Bone marrow (tissue), 2 donors: ENCODE data around the gene DNAH10.
A peak's percentile ranks its signal among the peaks of the same experiment; 100 is the strongest.

Source experiments
- DNase-seq, 2 donors: peaks; one replicate each; lab custom pipeline; 2025; lab: John Stamatoyannopoulos, UW

DNAH10 gene, protein sequence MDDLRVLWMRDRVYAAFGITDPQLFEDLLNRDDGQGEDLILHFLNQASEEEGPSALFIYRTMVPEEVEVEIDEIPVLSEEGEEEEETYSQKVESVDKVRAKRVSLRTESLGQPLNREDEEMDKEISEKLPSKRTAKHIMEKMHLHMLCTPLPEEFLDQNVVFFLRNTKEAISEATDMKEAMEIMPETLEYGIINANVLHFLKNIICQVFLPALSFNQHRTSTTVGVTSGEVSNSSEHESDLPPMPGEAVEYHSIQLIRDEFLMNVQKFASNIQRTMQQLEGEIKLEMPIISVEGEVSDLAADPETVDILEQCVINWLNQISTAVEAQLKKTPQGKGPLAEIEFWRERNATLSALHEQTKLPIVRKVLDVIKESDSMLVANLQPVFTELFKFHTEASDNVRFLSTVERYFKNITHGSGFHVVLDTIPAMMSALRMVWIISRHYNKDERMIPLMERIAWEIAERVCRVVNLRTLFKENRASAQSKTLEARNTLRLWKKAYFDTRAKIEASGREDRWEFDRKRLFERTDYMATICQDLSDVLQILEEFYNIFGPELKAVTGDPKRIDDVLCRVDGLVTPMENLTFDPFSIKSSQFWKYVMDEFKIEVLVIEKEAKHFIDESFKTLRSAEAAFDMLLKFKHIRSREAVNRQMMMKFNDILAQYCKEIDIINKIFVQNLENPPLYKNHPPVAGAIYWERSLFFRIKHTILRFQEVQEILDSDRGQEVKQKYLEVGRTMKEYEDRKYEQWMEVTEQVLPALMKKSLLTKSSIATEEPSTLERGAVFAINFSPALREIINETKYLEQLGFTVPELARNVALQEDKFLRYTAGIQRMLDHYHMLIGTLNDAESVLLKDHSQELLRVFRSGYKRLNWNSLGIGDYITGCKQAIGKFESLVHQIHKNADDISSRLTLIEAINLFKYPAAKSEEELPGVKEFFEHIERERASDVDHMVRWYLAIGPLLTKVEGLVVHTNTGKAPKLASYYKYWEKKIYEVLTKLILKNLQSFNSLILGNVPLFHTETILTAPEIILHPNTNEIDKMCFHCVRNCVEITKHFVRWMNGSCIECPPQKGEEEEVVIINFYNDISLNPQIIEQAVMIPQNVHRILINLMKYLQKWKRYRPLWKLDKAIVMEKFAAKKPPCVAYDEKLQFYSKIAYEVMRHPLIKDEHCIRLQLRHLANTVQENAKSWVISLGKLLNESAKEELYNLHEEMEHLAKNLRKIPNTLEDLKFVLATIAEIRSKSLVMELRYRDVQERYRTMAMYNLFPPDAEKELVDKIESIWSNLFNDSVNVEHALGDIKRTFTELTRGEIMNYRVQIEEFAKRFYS (N-terminal part only)

DNA sequence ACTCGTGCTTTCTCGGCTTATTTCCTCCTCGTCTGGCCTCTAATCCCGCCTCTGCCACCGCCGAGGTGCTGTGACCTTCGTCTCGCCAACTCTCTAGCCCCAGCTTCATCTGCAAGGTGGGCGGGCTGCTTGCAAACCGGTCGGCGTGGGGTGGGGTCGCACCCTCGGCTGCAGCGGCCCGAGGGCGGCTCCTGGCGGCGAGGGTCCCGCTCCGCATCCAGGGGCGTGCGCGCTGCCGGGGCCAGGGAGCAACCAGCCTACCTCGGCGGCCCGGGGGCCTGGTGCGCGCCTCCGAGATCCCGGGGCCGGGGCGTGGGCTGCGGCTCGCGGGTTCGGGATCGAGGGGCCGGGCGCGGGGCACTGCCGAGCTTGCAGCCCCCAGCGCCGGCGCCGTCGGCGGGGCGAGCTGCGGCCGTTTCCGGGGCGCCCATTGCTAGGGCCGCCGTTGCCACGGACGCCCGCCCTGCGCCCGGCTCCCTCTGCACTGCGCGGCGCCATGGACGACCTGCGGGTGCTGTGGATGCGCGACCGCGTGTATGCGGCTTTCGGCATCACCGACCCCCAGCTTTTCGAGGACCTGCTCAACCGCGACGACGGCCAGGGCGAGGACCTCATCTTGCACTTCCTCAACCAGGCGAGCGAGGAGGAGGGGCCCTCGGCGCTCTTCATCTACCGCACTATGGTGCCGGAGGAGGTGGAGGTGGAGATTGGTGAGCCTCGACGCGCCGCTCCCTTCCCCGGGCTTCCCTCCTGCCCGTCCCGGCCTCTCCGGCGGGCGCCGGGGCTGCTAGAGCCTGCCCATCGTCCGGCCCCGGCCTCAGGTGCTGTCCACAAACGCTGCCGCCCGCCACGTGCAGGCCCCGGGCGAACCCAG is at the start of gene DNAH10:
DNAH10 (plus strand) TSS at position 461 of the 874 bp plus-strand sequence; CDS start at position 497, 36 bp downstream.
- peak in 1 of 2 donors; percentile 77 for DNase-seq

DNA sequence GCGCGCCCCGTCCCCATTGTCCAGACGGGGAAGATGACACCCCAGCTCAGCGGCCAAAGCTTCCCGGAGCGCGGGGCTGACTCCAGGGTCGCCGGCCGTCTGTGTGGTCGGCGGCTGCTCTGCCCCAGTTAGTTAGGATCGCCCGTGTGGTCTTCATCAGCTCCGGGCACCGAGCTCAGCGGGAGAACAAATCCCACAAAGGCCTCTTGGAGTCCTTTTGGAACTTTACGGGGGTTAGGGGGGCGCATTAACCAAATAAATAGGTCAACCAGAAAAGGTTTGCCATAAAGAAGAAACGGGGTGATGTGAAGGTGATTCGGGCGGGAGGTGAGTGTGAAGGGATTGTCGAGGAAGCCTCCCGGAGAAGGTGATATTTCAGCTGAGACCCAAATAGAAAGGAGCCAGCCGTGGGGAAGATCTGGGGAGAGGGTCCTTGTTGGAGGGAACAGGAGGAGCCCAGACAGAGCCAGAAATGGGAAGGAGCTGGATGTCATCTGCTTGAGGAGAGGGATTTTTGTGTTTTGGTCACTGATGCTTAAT is 49.3 kb upstream of the DNAH10 start:
- no peak for DNase-seq

DNA sequence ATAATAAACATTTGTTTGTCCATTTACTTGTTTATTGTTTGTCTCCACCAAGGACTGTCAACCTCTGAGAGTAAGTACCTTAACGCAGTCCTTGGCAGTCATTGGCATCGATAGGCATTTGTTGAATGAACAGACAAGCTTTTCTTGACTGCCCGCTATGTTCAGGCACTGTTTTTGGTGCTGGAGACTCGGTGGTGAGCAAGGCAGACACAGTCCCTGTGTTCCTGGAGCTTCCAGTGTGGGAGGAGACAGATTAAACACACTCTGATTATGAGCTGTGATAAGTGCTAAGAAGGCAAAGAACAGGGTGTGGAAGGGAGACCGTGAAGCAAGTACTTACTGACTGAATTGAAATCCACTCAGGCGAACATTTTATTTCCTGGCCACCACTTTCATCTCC is 48.7 kb upstream of the DNAH10 start:
- no peak for DNase-seq

DNA sequence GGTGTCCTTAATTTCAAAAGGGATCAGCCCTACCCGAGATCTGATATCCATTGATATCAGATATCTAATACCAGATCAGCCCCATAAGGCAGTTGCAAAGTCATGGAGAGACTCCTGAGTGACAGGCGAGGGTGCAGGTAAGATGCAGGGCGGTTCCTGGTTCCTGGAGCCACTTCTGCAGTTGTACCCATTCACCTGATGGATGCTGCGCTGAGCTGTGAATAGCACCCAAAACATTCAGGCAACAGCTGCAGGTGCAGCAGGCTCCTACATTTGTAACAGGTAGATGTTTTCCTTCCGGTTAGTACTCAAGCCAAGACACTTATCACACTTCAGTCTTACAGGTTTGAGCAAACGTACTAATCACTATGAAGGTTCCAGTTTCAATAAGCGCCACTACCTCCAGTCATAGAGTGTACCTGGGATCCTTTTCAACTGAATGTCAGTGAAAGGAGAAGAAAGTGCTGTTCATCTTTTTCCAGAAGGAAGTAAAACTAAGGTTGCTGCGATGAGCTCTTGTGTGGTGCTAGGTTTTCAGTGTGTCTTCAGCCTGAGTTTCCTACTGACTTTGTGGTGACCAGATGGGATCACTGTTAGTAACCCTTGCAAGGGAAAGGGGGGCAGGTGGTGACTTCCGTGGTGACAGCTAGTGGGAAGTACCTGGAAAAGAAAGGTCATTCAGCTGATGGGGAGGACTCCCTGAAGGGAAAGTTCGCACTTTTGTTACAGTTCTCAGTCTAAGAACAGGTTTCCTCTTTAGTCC is 48.1 kb upstream of the DNAH10 start:
- DNase-seq = no peak

DNA sequence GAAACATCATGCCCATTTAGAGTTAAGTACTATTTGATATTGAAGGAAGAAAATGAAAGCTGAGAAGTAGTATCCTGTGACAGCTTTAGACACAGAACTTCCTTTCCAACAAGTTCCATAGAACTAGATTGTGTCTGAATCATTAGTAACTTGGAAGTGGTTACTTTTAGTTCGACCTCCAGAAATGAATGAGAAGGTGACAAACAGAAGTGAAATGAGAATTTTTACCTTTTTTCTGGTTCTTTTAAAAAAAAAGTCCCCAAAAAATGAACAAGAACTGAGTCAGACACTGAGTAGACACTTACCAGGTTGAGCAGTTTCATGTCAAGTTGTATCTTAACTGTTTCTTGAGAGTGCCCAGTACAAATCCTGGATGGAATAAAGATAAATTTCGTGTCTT is 46.9 kb upstream of the DNAH10 start:
- DNase-seq = peak in 1 of 2 donors; percentile 28

DNA sequence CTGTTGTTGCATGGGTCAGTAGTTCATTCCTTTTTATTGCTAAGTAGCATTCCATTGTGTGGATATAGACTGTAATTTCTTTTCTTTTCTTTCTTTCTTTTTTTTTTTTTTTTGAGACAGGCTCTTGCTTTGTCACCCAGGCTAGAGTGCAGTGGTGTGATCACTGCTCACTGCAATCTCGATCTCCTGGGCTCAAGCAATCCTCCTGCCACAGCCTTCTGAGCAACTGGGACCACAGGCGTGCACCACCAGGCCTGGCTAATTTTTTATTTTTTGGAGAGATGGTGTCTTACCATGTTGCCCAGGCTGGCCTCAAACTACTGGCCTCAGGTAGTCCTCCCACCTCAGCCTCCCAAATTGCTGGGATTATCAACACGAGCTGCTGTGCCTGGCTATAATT is 44.8 kb upstream of the DNAH10 start:
- no peak for DNase-seq

DNA sequence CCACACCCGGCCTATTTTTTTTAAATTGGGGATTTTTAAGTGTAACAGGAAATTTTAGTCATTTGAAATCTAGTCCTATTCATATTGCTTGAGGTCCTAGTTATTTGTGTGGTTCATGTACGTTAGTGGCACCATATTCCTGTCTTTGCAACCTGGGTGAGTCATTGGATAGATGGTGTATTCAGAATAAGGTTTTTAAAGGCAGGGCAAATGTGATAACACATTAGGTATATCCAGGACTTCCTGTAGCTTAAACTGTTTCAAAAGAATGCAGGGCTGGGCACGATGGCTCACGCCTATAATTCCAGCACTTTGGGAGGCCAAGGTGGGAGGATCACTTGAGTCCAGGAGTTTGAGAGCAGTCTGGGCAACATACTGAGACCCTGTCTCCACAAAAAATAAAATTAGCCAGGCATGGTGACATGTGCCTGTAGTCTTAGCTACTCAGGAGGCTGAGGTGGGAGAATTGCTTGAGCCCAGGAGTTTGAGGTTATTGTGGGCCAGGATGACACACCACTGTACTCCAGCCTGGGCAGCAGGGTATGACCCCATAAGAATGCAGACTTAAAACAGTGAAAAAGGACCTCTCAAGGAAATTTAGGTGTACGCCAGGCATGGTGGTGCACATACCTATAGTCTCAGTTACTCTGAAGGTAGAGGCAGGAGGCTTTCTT is 41.8 kb upstream of the DNAH10 start:
- no peak for DNase-seq

DNA sequence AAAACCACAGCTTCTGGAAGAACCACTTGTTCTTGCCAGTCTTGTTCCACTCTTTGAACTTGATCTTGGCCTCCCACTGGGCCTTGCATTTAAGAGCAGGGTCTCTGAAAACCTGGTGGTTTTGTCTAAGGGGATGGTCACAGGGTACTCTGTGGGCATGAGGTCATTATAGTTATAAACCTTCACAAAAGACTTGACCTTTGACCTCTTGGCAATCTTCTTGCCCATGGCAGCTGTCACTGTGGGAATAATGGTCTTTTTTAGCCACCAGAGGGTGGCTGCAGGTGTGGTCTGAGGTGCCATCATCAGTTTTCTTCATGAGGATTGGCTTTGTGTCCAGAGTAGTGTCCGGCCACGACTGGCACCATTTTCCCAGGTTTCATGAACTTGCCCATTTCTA is 40.9 kb upstream of the DNAH10 start:
- no peak for DNase-seq

DNA sequence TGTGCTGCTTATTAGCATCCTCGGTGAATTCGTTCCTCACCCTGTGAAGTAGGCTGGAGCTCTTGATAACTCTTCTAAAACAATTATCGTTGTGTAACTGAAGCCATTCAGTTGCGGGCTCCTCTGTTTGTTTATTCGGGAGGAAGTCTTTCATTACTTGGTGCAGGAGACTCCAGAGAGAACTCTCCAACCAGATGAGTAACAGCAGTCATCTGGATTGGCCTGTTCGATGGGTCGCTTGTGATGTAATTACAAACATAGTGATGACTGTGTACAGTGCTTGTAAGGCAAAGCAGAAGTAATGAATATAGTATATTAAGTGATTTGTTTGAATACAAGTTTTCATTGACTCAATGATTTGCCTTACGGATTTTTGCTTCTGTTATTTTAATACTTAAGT is 39.1 kb upstream of the DNAH10 start:
- DNase-seq = no peak

DNA sequence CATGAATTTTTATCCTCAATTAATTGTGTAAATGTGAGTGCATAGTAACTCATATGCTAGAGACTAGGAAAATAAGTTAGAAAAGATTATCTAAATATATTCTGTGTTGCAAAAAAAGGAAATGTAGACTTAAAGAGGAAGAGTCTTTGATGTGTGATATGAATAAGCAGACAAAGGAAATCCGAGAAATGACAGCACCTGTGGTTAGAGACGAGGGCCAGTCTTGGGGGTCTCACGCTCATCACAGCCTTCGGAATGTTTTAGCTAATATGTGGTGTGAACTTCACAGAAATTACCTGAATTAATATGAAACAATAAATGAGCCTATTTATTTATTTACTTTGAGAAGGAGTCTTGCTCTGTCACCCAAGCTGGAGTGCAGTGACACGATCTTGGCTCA is 38.3 kb upstream of the DNAH10 start:
- no peak for DNase-seq

DNA sequence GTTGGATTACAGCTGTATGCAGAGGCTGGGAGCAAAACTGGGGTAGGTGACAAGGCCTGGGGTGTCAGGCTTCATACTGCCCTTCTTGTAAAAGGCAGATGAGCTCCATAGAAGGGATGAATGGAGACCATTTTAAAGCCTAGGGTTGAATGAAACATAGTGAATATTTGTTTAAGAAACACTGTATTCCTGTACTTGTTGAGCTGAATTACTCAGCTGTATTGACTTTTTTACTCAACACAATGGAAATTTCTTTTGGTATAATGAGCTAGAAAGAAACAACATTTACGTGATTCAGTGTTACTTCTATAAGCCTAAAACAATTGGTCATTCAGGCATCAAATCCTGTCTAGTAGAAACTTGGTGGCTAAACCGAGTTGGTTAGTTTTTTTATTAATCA is 35.9 kb upstream of the DNAH10 start:
- no peak for DNase-seq

DNA sequence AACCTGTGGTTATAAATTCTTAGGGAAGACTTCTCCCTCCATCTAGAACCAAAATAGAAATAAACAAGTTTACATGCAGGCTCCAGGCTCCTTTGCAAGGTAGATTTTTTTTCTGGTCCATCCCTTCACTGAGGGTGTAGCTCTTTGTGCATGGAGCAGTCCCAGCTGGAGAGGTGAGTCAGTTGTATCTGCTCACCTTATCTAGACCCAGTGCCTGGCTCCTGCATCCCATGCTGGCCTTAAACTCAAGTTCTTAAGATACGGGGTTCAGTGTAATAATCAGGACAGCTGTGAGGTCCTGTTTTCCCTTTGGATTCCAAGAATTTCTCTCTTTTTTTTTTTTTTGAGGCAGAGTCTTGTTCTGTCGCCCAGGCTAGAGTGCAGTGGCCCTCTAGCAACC is 35.1 kb upstream of the DNAH10 start:
- no peak for DNase-seq

DNA sequence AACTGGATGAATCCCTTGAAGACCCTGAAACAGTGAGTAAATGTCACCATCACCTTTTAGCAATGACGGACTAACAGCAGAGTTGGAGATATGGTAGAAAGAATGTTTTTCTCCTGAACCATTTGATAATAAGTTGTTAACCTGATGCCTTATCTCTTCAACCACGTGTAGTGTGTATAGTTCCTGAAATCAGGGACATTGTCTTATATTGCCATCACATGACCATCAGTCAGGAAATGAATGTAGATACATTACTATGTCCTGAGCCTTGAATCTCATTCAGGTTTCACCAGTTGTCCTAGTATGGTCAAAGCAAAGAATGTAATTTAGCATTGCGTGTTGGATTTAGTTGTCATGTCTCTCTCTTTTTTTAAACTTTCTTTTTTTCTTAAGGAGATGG is 34.2 kb upstream of the DNAH10 start:
- no peak for DNase-seq

DNA sequence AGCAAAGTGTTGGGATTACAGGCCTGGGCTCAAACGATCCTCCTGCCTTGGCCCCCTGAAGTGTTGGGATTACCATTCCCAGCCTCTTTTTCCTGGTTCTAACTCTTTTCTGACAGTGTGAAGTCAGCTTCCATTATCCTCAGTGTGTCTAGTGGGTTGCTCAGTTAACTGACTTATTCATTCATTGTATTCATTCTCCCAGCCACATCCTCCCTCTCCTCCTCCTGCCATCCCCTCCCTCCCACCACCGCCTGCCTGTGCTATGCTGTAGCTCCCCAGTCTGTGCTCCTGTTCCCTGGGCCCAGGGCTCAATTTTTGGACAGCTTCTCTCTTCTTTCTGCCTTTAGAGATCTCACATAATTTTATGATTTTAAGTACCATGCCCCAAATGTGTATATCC is 30.5 kb upstream of the DNAH10 start:
- no peak for DNase-seq

DNA sequence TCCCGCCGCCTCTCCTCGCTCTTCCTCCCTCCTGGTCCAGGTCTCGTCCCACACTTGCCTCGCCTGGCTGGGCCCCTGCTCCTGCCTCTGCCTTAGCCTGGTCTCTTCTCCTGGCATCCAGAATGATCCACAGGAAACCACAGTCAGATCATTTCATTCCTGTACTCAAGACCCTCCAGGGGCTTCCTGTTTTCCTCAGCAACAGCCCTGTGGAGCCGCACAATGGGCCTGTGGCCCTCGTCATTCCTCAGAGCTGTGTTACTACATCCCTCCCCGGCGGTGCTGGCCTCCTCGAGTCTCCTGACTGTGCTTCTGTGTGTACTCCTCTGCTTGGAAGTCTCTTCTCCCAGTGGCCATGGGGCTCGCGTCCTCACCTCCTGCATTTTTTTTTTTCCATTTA is 29.9 kb upstream of the DNAH10 start:
- DNase-seq = no peak

DNA sequence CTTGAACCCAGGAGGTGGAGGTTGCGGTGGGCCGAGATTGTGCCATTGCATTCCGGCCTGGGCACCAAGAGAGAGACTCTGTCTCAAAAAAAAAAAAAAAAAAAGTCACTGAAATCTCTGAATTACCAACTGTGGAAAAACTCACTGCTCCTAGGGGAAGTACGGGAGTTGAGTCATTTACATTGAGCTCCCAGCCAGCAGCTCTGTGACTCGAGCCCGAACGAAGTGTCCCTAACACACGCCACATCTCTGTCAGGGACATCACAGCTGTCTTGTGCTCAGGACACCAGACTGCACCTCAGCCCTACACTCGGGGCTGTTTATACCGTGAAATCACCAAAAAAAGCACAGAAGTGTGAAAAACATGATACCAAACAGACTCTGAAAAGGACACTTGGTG is 28.9 kb upstream of the DNAH10 start:
- no peak for DNase-seq

DNA sequence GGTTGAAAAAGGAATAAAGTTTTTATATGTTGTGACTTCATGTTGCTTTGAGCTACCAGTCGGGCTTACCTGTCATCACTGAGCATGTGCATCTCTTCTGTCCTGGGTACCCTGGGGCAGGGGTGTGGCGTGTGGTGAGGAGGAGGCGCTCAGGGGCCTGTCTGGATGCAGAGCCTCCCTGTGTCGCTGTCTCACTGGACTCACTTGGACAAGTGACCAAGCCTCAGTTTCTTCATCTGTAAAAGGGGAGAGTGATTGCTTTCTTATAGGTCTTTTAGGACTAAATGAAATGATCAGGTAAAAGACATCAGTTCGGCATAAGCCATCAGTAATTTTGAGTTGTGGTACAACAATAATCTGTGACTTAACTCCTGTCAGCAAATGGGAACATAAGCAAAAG is 27.8 kb upstream of the DNAH10 start:
- DNase-seq = no peak

DNA sequence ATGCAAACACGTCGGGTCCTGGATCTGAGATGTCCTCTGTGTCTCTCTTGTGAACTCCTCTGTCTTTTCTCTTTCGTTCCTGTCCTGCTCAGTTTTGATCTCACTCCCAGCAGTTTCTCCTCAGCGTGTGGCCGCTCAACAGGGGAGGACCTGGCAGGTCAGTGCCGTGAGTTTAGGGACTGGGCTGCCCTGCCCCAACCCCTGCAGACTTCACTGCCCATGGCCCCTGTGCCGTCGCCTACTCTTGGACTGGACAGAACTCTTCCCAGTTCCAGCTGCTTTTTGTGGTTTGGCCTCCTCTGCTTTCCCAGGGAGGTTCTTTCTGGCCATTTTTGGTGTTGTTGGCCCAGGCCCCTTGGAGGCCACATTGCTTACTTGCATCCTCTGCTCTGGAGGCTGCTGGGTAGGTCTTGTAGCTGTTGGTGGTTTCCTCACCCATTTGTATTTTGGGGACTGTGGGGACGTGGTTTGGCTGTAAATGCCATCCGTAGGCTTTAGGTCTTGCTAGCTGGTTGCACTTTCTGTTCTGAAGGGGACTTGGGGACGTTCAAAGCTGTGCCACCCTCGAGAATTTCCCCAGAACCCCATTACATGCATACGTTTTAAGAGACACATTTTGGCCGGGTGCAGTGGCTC is 20.0 kb upstream of the DNAH10 start:
- DNase-seq = peak in 1 of 2 donors; percentile 31

DNA sequence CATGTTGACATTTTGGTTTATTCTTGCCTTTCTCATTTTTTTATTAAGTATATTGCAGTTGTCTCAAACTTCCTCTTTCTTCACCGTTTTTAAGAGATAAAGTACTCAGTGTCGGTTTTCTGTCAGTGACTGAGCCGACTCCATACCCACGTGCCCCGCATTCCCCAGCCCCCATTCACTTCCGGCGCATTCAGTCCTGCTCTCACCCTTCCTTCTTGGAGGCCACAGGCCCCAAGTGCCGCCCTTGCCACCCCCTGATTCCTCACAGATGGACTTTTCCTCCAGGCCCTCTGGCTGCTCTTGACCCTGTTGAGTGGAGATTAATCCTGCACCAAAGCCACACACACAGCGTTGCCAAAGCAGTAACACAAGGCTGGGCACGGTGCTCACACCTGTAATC is 19.1 kb upstream of the DNAH10 start:
- peak; percentile 6 to 93 for DNase-seq
